Epithelial cell of prostate (primary cell): ENCODE results near the gene MGA.
"Not testable (repeated sequence)": the region's sequence is repeated elsewhere in the genome, so short reads cannot be mapped to it uniquely, and the experiment has no call there.

Experiments used
- DNase-seq: peaks from one replicate; pipeline ENCODE4 v3.0.0-alpha.2; 2011; ENCODE audit warnings: low read depth, low spot score
- H3K27ac ChIP-seq: fragments of 450-650 bp; 2 replicates; pipeline ENCODE4 v1.5.1; 2017; ENCODE audit warnings: mild to moderate bottlenecking

The MGA gene

GRCh38 chr15:41698779-41699178 lies 38.6 kb downstream of the MGA start:
- peak; percentile 18 for DNase-seq
- H3K27ac ChIP-seq = no peak overlapping the region

GRCh38 chr15:41703120-41703519 lies 42.9 kb downstream of the MGA start:
- no peak for DNase-seq

GRCh38 chr15:41713047-41713446 lies 52.8 kb downstream of the MGA start:
- DNase-seq = no peak
- no peak overlapping the region for H3K27ac ChIP-seq

More at GRCh38 chr15:41703120-41703519, 42.9 kb downstream of the MGA start:
- H3K27ac ChIP-seq = no peak overlapping the region

- no peak overlapping the region for H3K27ac ChIP-seq
- no peak for DNase-seq
Measured at GRCh38 chr15:41714291-41714690, 54.1 kb downstream of the MGA start.

- no peak overlapping the region for H3K27ac ChIP-seq
- no peak for DNase-seq
Measured at GRCh38 chr15:41716864-41717263, 56.7 kb downstream of the MGA start.

- H3K27ac ChIP-seq = no peak overlapping the region
- no peak for DNase-seq
Measured at GRCh38 chr15:41727143-41727542, 66.9 kb downstream of the MGA start.

- DNase-seq, H3K27ac ChIP-seq: not testable (repeated sequence)
Measured at GRCh38 chr15:41728061-41728460, 67.9 kb downstream of the MGA start.

GRCh38 chr15:41730543-41730942 lies 70.3 kb downstream of the MGA start:
- DNase-seq = no peak
- H3K27ac ChIP-seq = no peak overlapping the region

- DNase-seq = no peak
- H3K27ac ChIP-seq = no peak overlapping the region
Measured at GRCh38 chr15:41732483-41732882, 72.3 kb downstream of the MGA start.

GRCh38 chr15:41734079-41734478 lies 73.9 kb downstream of the MGA start:
- DNase-seq = no peak

GRCh38 chr15:41735046-41735445 lies 74.8 kb downstream of the MGA start:
- no peak overlapping the region for H3K27ac ChIP-seq
- no peak for DNase-seq

More at GRCh38 chr15:41734079-41734478, 73.9 kb downstream of the MGA start:
- no peak overlapping the region for H3K27ac ChIP-seq

GRCh38 chr15:41735492-41735891 lies 75.3 kb downstream of the MGA start:
- DNase-seq, H3K27ac ChIP-seq: not testable (repeated sequence)

- no peak overlapping the region for H3K27ac ChIP-seq
- DNase-seq = peak; percentile 1
Measured at GRCh38 chr15:41746802-41747201, 86.6 kb downstream of the MGA start.

GRCh38 chr15:41756198-41756597 lies 96.0 kb downstream of the MGA start:
- H3K27ac ChIP-seq = no peak overlapping the region
- no peak for DNase-seq

- H3K27ac ChIP-seq = peak overlapping the region; percentile 95
- DNase-seq = no peak
Measured at GRCh38 chr15:41772720-41773331, 112.6 kb downstream of the MGA start.

GRCh38 chr15:41773332-41773728 lies 113.1 kb downstream of the MGA start:
- H3K27ac ChIP-seq = peak overlapping the region; percentile 95
- no peak for DNase-seq

- peak overlapping the region; percentile 95 for H3K27ac ChIP-seq
- no peak for DNase-seq
Measured at GRCh38 chr15:41773729-41774061, 113.5 kb downstream of the MGA start.

- DNase-seq = peak; percentile 88
- peak within 1 kb of the TSS; percentile 95 for H3K27ac ChIP-seq
Measured at GRCh38 chr15:41774062-41774881, 114.1 kb downstream of the MGA start, which contains the start of gene MAPKBP1. TSS of gene MAPKBP1 (plus strand) at chr15:41774484. CDS start at chr15:41775276, 792 bp downstream.

GRCh38 chr15:41774882-41775417 lies 114.7 kb downstream of the MGA start:
- no peak for DNase-seq

GRCh38 chr15:41775651-41776050 lies 115.4 kb downstream of the MGA start:
- DNase-seq = peak; percentile 79
- H3K27ac ChIP-seq = peak overlapping the region; percentile 95

More at GRCh38 chr15:41774882-41775417, 114.7 kb downstream of the MGA start:
- peak overlapping the region; percentile 95 for H3K27ac ChIP-seq

GRCh38 chr15:41777421-41777973 lies 117.3 kb downstream of the MGA start:
- no peak for DNase-seq
- peak overlapping the region; percentile 95 for H3K27ac ChIP-seq
